HAP-1 (cell line): Measurements from ENCODE around the gene CCDC154.

Source experiments
- DNase-seq, 2 experiments: peaks; one replicate each; pipeline ENCODE4 v3.0.0-alpha.2; 2016 to 2020; ENCODE audit warnings: low spot score in 2 of 2
- H3K27me3 ChIP-seq: fragments of 250-450 bp; sonication (Bioruptor Pico); 2 replicates; pipeline ENCODE4 v1.5.1; 2020; ENCODE audit warnings: low read depth, mild to moderate bottlenecking, moderate library complexity
- H3K36me3 ChIP-seq: fragments of 250-450 bp; sonication (Bioruptor Pico); replicated peaks from 2 replicates; pipeline ENCODE4 v1.5.1; 2020; ENCODE audit warnings: mild to moderate bottlenecking
- H3K4me1 ChIP-seq: fragments of 250-450 bp; sonication (Bioruptor Pico); 2 replicates; pipeline ENCODE4 v1.5.1; 2020; ENCODE audit warnings: mild to moderate bottlenecking
- H3K4me3 ChIP-seq: fragments of 250-450 bp; sonication (Bioruptor Pico); 2 replicates; pipeline ENCODE4 v1.5.1; 2020; ENCODE audit warnings: mild to moderate bottlenecking, moderate library complexity
- H3K9me3 ChIP-seq: fragments of 250-450 bp; sonication (Bioruptor Pico); 2 replicates; pipeline ENCODE4 v1.5.1; 2020; ENCODE audit warnings: mild to moderate bottlenecking, moderate library complexity
- in situ Hi-C: fragments of 300-500 bp; cut with MboI; formaldehyde crosslinking; loops from 3 replicates; pipeline ENCODE4 v1.14.3; 2020; ENCODE audit warnings: low sequenced_read_pairs, inconsistent platforms, mixed read lengths

The CCDC154 gene

GRCh38 chr16:1398826-1399581, 45.4 kb downstream of the CCDC154 start:
- no peaks in the 10 kb centered on the region; the same call in 1 of the 2 replicates for H3K36me3 ChIP-seq
- no peak overlapping the region for H3K4me3 ChIP-seq
- no peaks in the 10 kb centered on the region for H3K4me1 ChIP-seq
- H3K9me3 ChIP-seq, result no peaks in the 10 kb centered on the region
- DNase-seq, result no peak
- in situ Hi-C loops, result no loop called here
- no peaks in the 10 kb centered on the region for H3K27me3 ChIP-seq

DNA sequence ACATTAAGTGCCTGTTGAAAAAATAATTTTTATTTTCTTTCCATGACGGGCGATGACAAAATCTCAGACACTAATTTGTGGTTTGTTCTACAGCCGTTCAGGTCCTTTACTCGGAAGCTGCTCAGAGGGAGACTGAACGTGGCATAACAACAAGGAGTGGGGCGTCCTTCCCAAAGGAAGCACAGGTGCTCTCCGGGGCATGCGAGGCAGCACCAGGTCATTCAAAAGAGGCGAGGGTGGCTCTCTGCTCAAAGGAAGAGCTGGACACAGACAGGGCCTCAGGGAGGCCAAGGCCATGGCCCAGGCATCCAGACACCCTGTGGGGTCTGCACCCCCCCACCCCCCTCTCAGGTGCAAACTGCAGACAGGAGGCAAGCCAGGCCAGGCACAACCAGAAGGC, 46.0 kb downstream of the CCDC154 start:
- H3K36me3 ChIP-seq, result no peaks in the 10 kb centered on the region; the same call in 1 of the 2 replicates
- DNase-seq, result no peak
- in situ Hi-C loops, result no loop called here

GRCh38 chr16:1397779-1398178, 46.6 kb downstream of the CCDC154 start:
- Histone ChIP-seq H3K27me3 (no peaks in the 10 kb centered on the region), H3K4me3 (no peak overlapping the region), H3K36me3 (no peaks in the 10 kb centered on the region; the same call in 1 of the 2 replicates), H3K4me1 (no peaks in the 10 kb centered on the region), H3K9me3 (no peaks in the 10 kb centered on the region)
- in situ Hi-C loops, result no loop called here
- no peak for DNase-seq

More for the DNA sequence above, 46.0 kb downstream of the CCDC154 start:
- H3K4me3 ChIP-seq, result no peak overlapping the region
- H3K9me3 ChIP-seq, result no peaks in the 10 kb centered on the region
- no peaks in the 10 kb centered on the region for H3K27me3 ChIP-seq
- no peaks in the 10 kb centered on the region for H3K4me1 ChIP-seq

DNA sequence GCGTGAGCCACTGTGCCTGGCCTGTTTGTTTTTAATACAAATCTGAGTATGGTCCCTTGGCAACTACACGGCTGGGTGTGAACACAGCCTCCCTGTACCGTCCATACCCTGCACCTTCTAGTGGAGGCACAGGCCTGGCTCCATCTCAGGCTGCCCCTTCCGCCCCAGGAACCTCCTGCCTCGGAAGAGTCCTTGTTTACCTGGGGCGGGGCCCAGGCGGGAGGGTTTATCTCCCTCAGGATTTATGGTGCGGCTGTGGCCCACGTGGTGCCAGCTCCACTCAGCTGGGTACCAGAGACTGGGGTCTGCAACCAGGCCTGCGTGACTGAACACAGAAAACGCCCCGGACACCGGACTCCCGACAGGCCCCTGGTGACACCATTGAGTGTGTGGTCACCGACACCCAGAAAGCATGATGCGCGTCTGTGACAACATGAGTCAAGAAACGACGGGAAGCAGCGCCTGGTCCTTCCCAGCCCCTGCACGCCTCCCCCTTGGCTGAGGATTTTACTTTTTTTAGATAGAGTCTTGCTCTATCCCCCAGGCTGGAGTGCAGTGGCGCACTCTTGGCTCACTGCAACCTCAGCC, 48.8 kb downstream of the CCDC154 start:
- no peaks in the 10 kb centered on the region for H3K27me3 ChIP-seq
- H3K9me3 ChIP-seq, result no peaks in the 10 kb centered on the region
- no peak for DNase-seq
- no peaks in the 10 kb centered on the region for H3K4me1 ChIP-seq
- H3K36me3 ChIP-seq, result no peaks in the 10 kb centered on the region
- in situ Hi-C loops, result no loop called here
- H3K4me3 ChIP-seq, result no peak overlapping the region

DNA sequence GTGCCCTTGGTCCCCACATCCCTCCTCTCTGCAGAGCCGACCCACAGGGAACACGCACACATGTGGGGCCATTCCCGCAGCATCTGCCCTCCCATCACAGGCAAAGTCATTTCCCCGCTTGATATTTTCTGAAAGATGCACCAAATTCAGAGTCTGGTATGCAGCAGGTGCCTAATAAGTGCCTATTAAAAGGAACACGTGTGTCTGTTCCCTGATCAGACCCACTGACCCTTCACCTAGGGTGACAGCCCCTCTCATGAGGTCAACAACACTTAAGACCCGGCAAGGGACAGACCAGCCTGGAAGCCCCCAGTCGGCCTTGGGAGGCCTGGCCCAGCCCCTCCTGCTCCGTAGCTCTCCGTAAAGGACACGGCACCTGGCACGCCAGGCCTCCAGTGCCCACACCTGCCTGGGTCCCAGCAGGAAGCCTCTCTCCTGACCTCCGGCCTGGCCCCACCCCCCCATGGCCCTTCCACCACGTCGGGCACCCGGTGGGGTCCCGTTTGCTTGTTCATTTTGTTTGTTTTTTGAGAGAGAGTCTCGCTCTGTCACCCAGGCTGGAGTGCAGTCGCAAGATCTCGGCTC, 49.9 kb downstream of the CCDC154 start:
- no peak for DNase-seq
- H3K36me3 ChIP-seq, result no peaks in the 10 kb centered on the region
- H3K27me3 ChIP-seq, result no peaks in the 10 kb centered on the region
- no peaks in the 10 kb centered on the region for H3K9me3 ChIP-seq
- no peaks in the 10 kb centered on the region for H3K4me1 ChIP-seq
- in situ Hi-C loops, result no loop called here
- no peak overlapping the region for H3K4me3 ChIP-seq

GRCh38 chr16:1393613-1394176, 50.7 kb downstream of the CCDC154 start:
- H3K36me3 ChIP-seq, result no peaks in the 10 kb centered on the region
- H3K4me3 ChIP-seq, result no peak overlapping the region
- H3K9me3 ChIP-seq, result no peaks in the 10 kb centered on the region
- no peaks in the 10 kb centered on the region for H3K4me1 ChIP-seq
- no peaks in the 10 kb centered on the region for H3K27me3 ChIP-seq
- no peak for DNase-seq
- in situ Hi-C loops, result no loop called here

DNA sequence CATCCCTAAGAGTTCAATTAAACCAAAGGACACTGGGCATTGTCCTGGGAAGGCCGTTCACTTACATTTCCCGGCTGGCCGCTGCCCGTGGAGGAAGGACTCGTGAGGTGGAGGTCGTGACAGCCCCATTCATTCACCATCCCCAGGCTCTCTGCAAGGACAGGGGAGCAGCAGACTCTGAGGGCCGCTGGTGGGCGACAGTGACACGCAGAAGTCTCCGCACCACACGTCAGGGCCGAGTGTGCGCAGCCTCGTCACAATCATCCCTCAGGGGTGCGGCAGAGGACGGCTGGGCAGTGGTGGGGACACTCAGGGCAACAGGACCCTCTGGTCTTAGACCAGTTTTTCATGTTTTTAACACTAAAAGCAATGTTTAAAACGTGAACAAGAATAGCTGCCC, 51.5 kb downstream of the CCDC154 start:
- H3K4me1 ChIP-seq, result no peaks in the 10 kb centered on the region
- no peaks in the 10 kb centered on the region for H3K27me3 ChIP-seq
- no peaks in the 10 kb centered on the region for H3K9me3 ChIP-seq
- H3K36me3 ChIP-seq, result no peaks in the 10 kb centered on the region
- in situ Hi-C loops, result no loop called here
- no peak for DNase-seq
- H3K4me3 ChIP-seq, result no peak overlapping the region

- Histone ChIP-seq H3K9me3 (no peaks in the 10 kb centered on the region), H3K4me3 (no peak overlapping the region), H3K27me3 (no peaks in the 10 kb centered on the region), H3K36me3 (no peaks in the 10 kb centered on the region), H3K4me1 (no peaks in the 10 kb centered on the region)
- DNase-seq, result no peak
- in situ Hi-C loops, result no loop called here
Measured at GRCh38 chr16:1390239-1390779, 54.0 kb downstream of the CCDC154 start.

- Histone ChIP-seq H3K4me1 (no peaks in the 10 kb centered on the region), H3K9me3 (no peaks in the 10 kb centered on the region), H3K4me3 (no peak overlapping the region), H3K36me3 (no peaks in the 10 kb centered on the region), H3K27me3 (no peaks in the 10 kb centered on the region)
- DNase-seq, result no peak
- in situ Hi-C loops, result no loop called here
Measured at GRCh38 chr16:1389762-1390161, 54.6 kb downstream of the CCDC154 start.

DNA sequence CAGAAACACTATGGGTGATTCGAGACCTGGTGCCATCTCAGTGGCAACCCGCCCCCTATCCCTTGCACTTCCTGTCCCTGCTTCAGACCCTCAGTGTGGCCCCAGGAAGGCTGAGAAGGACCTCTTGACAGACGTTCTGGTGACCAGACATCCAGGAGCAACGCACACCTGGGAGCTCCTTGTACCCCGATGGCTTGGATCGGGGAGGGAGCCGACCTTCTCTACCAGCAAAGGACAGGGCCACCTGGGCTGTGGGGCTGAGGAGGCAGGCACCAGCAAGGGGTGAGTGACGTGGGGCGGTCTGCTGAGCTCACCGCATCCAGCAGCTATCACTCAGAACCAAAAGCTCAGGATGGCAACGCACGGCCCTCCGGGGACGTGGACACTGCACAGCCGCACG, 57.0 kb downstream of the CCDC154 start:
- in situ Hi-C loops, result no loop called here
- no peaks in the 10 kb centered on the region for H3K4me1 ChIP-seq
- no peak overlapping the region for H3K4me3 ChIP-seq

GRCh38 chr16:1385232-1385631, 59.1 kb downstream of the CCDC154 start:
- DNase-seq, result no peak
- in situ Hi-C loops, result no loop called here

More for the DNA sequence above, 57.0 kb downstream of the CCDC154 start:
- H3K36me3 ChIP-seq, result no peaks in the 10 kb centered on the region
- no peak for DNase-seq
- H3K27me3 ChIP-seq, result no peaks in the 10 kb centered on the region
- no peaks in the 10 kb centered on the region for H3K9me3 ChIP-seq

More at GRCh38 chr16:1385232-1385631, 59.1 kb downstream of the CCDC154 start:
- Histone ChIP-seq H3K4me3 (no peak overlapping the region), H3K4me1 (no peaks in the 10 kb centered on the region), H3K9me3 (no peaks in the 10 kb centered on the region), H3K27me3 (no peaks in the 10 kb centered on the region), H3K36me3 (no peaks in the 10 kb centered on the region)
